Medulla oblongata (tissue), 1 donor: ENCODE results near the gene TLCD3A.
A peak's percentile ranks its signal among the peaks of the same experiment; 100 is the strongest.
"Not testable (repeated sequence)": the region's sequence is repeated elsewhere in the genome, so short reads cannot be mapped to it uniquely, and the experiment has no call there.

Source experiments
- DNase-seq: peaks from one replicate; pipeline ENCODE4 v3.0.0-alpha.2; 2015; ENCODE audit errors: extremely low spot score

TLCD3A gene

DNA sequence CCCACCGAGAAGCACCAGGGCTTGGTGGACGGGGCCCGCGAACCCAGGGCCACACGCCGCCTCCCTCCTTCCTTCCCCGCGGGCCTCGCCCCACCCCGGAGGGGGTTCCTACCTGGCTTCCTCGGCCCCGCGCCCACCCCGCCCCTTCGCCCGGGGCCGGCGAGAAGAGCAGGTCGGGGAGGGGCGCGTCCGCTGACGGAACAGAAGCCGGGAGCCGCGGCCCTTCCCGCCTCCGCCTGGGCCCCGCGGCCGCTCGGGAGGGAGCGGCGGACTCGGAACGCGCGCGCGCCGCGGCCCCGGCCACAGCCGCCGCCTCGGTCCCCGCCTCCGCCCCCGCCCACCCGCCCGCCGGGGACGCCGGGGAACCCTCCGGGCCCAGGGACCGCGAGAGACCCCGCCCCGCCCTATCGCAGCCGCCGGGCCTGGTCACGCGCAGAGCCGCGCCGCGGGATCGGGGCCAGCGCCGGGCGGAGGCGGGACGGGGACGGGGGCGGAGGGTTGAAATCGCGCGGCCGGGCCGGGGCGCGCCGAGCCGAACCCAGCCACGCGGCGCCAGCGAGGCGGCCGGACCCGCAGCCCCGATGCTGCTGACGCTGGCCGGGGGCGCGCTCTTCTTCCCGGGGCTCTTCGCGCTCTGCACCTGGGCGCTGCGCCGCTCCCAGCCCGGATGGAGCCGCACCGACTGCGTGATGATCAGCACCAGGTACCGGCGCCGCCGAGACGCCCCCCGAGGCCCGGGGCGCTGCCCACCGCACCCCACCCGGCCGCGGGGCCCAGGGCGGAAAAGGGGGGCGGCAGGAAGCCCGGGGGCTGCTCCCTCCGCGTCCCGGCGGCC is at the start of gene TLCD3A:
TSS of gene TLCD3A (plus strand) at position 530 of the 835 bp plus-strand sequence. CDS start at position 582, 52 bp downstream.
- peak; percentile 44 for DNase-seq

- no peak for DNase-seq
Measured at GRCh38 chr17:683040-683439, 49.4 kb upstream of the TLCD3A start.

DNA sequence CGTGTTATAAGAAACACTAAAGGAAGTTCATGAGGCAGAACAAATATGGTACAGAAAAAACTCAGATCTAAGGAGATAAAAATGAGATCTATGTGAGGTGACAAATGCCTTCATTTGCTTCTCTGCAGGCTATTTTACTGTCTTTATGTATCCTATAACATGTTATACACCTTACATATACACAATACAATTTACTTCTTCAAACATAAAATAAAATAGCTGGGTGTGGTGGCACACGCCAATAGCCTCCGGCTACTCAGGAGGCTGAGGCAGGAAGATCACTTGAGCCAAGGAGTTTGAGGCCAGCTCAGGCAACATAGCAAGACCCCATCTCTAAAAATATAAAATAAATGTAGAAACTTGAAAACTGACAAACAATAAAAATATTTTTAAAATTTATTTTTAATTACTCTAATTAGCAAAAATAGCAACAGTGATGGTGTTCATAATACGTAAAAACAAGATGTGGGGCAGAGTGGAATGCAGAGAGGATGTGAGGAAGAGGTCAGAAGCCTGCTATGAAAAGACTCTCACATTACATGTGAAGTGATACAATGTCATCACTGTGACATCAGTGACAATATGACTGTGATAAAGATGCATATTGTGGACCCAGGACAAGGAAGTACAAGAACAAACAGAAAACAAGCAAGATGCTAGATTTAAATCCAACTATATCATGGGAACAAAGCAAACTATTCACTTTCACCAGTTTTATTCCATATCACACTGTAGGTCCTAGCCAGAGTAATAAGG is 48.7 kb upstream of the TLCD3A start:
- peak; percentile 43 for DNase-seq

- no peak for DNase-seq
Measured at GRCh38 chr17:685006-685405, 47.4 kb upstream of the TLCD3A start.

DNA sequence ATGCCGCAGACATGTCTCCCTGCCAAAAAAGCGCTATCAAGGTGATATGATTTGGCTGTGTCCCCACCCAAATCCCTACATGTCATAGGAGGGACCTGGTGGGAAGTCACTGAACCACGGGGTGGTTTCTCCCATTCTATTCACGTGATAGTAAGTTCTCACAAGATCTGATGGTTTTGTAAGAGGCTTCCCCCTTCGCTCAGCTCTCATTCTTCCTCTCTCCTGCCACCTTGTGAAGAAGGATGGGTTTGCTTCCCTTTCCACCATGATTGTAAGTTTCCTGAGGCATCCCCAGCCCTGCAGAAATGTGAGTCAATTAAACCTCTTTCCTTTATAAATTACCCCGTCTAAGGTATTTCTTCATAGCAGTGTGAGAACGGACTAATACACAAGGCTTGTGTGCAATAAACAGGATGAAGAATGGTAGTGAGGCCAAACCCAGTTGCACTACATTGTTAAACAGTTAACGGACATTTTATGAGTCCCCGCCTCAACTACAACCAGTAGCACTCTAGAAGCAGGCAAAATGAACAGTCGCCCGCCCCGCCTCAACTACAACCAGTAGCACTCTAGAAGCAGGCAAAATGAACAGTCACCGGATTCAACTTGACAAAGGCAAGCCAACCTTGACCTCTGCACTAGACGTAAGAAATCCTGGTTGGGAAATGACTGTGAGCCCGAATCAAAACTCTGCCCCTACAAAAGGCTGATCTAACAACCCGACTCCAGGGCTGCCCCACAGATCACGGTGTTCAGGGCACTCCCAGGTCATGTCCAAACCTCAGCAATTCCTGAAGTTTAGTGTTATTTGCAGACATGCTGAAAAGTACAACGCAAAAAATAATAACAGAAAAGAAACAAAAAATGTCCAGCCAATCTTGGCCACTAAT is 44.1 kb upstream of the TLCD3A start:
- DNase-seq: peak; percentile 24

GRCh38 chr17:689556-690275 is 42.7 kb upstream of the TLCD3A start:
- DNase-seq: no peak

DNA sequence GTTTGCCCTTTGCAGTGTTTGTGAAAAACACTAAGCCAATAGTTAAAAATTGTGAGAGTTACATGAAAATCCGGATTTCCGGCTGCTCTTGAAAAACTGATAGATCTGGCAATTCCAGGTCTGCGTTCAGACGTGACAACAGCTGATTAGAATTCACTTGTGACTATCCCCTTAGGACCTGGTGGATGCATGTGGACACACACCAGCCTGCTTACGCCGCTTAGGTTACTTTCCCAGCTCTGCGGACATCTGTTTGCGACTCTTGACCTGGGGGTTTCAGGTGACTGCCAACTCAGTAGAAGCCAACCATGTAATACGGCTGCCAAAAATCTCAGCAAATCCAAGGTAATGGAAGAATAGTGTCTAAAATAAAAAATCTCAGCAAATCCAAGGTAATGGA is 42.0 kb upstream of the TLCD3A start:
- no peak for DNase-seq

GRCh38 chr17:691423-691822 is 41.0 kb upstream of the TLCD3A start:
- DNase-seq: no peak

- DNase-seq: no peak
Measured at GRCh38 chr17:692116-692515, 40.3 kb upstream of the TLCD3A start.

- DNase-seq: no peak
Measured at GRCh38 chr17:693791-694638, 38.4 kb upstream of the TLCD3A start.

- no peak for DNase-seq
Measured at GRCh38 chr17:696369-696768, 36.0 kb upstream of the TLCD3A start.

DNA sequence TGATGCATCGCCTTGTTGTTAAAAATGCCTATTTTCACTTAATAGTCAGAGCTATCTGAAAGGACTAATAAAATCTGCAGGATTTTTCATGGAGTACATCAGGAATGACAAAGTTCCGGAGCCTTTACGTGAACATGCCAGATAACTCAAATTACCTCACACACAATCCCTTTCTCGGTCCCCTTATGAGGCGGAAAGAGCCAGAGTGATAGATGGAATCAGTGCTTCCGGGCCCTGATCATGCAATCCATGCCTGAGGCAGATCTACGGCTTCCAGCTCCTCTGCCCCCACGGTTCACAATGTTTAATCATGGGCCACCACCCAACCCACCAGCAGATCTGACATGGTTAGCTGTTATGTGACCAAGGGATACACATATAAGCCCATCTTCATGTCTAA is 34.7 kb upstream of the TLCD3A start:
- DNase-seq: no peak

DNA sequence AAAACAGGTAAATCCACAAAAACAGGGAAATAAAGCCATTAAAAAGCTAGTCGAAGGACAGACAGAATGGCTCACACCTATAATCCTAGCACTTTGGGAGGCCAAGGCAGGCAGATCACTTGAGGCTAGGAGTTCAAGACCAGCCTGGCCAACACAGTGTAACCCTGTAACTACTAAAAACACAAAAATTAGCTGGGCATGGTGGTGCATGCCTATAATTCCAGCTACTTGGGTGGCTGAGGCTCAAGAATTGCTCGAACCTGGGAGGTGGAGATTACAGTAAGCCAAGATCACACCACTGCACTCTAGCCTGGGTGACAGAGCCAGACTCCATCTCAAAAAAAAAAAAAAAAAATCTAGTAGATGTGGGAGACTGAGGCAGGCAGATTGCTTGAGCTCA is 34.3 kb upstream of the TLCD3A start:
- DNase-seq: not testable (repeated sequence)

GRCh38 chr17:699345-699744 is 33.1 kb upstream of the TLCD3A start:
- no peak for DNase-seq

DNA sequence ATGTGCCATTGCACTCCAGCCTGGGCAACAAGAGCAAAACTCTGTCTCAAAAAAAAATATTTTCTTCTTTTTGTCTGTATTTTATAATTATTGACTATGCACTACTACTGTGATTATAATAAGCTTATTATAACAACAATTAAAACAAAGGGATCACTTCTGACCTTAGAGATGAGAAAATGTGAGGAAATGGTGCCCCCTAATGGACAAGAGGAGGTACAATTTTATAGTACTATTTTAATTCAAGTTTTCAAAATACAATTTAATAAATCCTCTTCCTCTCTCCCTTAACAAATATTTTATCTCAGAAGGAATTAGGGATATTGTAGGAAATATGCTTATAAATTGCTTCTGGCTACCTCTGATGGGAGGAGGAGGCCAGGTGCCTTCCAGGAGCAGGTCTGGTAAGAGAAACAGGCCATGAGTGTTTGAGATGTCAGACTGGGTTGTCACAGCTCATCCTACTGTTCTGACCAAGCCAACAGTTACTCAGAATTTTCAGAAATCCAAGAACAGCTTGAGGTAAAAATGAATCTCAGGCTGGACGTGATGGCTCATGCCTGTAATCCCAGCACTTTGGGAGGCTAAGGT is 31.8 kb upstream of the TLCD3A start:
- peak; percentile 42 for DNase-seq

DNA sequence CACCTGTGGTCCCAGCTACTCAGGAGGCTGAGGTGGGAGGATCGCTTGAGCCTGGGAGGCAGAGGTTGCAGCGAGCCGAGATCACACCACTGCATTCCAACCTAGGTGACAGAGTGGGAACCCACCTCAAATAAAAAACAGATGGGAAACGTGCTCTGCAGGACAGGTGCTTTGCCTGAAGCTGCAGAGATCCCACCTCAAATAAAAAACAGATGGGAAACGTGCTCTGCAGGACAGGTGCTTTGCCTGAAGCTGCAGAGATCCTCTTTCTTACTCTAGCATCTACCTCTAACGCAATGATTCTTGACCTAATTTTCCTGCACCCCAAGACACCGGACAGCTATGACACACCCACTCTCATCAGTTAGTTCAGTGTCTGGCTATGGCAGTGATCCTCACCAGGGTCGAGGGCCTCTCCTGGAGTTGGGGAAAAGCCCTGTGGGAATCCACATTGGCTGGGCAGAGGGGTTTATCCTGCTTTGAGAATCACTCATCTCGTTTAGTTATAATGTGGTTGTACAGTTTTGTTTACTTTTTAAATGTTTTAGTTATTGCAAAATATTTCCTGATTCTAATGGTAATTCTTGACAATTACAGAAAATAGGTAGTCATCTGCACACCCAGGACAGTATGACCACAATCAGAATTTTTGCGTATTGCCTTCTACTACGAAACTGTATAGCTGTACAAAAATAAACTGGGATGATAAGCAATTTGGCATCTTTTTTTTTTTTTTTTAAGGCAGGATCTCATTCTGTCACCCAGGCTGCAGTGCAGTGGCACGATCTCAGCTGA is 29.1 kb upstream of the TLCD3A start:
- no peak for DNase-seq

DNA sequence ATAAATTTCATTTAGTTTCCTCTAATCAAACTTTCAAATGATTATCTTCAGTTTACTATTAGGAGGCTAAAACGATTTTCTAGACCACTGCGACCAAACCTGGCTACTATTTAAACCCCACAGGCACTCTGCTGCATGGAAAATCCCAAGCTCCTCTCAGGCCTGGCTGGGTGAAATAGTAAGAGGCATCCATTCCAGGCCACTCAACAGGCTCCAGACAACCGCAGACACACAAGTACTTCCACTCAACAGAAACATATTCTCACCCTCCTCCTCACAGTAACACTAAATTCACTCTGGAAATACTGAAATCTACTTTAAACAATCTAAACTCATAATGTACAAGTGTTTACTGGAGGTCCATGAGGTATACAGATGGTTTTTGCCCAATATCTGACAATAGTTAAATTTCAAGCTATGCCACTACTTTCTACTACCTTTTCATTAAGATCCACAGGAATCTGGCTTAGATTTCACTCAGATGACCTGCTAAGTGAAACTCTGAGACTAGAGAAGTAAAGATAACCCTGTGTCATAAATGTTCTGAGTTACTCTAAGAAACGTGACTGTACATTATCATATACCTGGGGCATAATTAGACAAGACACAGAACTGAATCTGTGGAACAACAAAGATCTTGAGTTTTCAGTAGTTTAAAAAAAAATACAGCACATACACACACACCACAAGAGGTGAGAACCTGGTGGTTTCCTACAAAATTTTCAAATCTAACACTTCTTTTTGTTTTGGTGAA is 28.1 kb upstream of the TLCD3A start:
- DNase-seq: no peak

DNA sequence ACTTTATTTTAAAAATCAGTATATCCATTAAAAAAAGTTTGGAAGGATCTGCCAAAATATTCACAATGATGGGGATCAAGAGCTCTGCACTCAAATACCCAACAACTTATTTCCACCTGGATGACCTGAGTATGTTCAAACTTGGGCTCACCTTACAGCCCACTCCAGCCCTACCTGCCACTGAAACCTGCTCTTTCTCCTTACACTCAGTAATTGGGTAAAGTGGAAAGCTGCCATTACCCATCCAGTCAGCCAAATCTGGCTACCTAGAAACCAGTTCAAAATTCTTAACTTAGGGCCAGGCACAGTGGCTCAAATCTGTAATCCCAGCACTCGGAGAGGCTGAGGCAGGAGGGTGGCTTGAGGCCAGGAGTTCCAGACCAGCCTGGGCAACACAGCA is 27.4 kb upstream of the TLCD3A start:
- DNase-seq: no peak
